Measurements from ENCODE around the gene CDH5. TPM values are rescaled to one million over a fixed set of nuclear protein-coding genes. Genes with fewer than 3 reads are reported as not detected.

Gene CDH5
- total and polyA plus RNA-seq, 2 of the 4 experiments (the other 2 are of a cell fraction), result not detected

- H3K27me3 ChIP-seq (ENCODE audit: control insufficient read depth, insufficient read depth, low read length), result peaks cover 21% of the 10 kb centered on the region
- no peak overlapping the region for H2BK20ac ChIP-seq (ENCODE audit: low read depth, low read length)
- H3K9me1 ChIP-seq (ENCODE audit: insufficient read depth, low read length), result peaks cover 4% of the 10 kb centered on the region; the same call in 1 of the 2 replicates
- BruUV-seq (replicated peaks), result no TSS peak
- no peak overlapping the region for H3K14ac ChIP-seq (replicated peaks; ENCODE audit: low read depth, low read length)
- intact Hi-C loops (cut with micrococcal nuclease) (no loop called here), in situ Hi-C loops (cut with MboI; ENCODE audit: low sequenced_read_pairs) (no loop called here), dilution Hi-C loops (cut with HindIII; ENCODE audit: low sequenced_read_pairs, unreplicated experiment) (no loop called here)
- H2BK15ac ChIP-seq (ENCODE audit: low read depth, low read length), result no peak overlapping the region
- no peaks in the 10 kb centered on the region for H4K20me1 ChIP-seq (ENCODE audit: insufficient read depth, low read length)
- H4K91ac ChIP-seq (ENCODE audit: insufficient read depth, low read depth, low read length), result no peak overlapping the region
- H2BK5ac ChIP-seq (ENCODE audit: low read depth, low read length, poor library complexity, severe bottlenecking), result no peak overlapping the region
- H3K27ac ChIP-seq (ENCODE audit: insufficient read depth, low read length), result no peak overlapping the region
- H3K9me3 ChIP-seq (ENCODE audit: control insufficient read depth, insufficient read depth, low read length), result no peaks in the 10 kb centered on the region
- no peak overlapping the region for H3K18ac ChIP-seq (ENCODE audit: low read depth, low read length)
- H3K79me1 ChIP-seq (ENCODE audit: low read depth in 1 of 2, low read length in 2 of 2), result no peaks in the 10 kb centered on the region
- no peak overlapping the region for H3K9ac ChIP-seq (ENCODE audit: low read depth, low read length)
- no peak for ATAC-seq (ENCODE audit: low read depth)
- H2AK5ac ChIP-seq (ENCODE audit: low read depth, low read length), result no peak overlapping the region
- H3K4ac ChIP-seq (ENCODE audit: low read depth, low read length), result no peak overlapping the region
- no peak for DNase-seq
- no peak overlapping the region for H4K5ac ChIP-seq (ENCODE audit: low read depth, low read length)
- no peak overlapping the region for H3K4me2 ChIP-seq (ENCODE audit: low read depth, low read length)
- TF ChIP-seq USF2 (IDR thresholded peaks at IDR 0.05; ENCODE audit: low read depth, low read length) (no peak), MAFK (IDR thresholded peaks at IDR 0.05; ENCODE audit: low read depth, low read length) (no peak), RCOR1 (IDR thresholded peaks at IDR 0.05; ENCODE audit: insufficient replicate concordance, low read length) (no peak), POLR2A (IDR thresholded peaks at IDR 0.05; ENCODE audit: low read depth, low read length) (no peak), BHLHE40 (IDR thresholded peaks at IDR 0.05; ENCODE audit: low read depth, low read length) (no peak), NFE2L2 (IDR thresholded peaks at IDR 0.05; ENCODE audit: low read depth, low read length) (no peak), RFX5 (IDR thresholded peaks at IDR 0.05; ENCODE audit: low read depth, low read length) (no peak), ELK1 (IDR thresholded peaks at IDR 0.05; ENCODE audit: borderline replicate concordance, low read depth, low read length) (no peak), RAD21 (IDR thresholded peaks at IDR 0.05; ENCODE audit: low read length) (no peak), MXI1 (IDR thresholded peaks at IDR 0.05; ENCODE audit: borderline replicate concordance, low read depth, low read length) (no peak), SMC3 (IDR thresholded peaks at IDR 0.05; ENCODE audit: low read depth, low read length) (no peak), MAZ (IDR thresholded peaks at IDR 0.05; ENCODE audit: borderline replicate concordance, low read depth, low read length) (no peak), CHD1 (IDR thresholded peaks at IDR 0.05; ENCODE audit: low read depth, low read length) (no peak), CTCF (conservative IDR thresholded peaks at IDR 0.05; ENCODE audit: low read depth, low read length) (no peak), CEBPB (IDR thresholded peaks at IDR 0.05; ENCODE audit: low read depth, low read length) (no peak), FOS (IDR thresholded peaks at IDR 0.05; ENCODE audit: low read depth, low read length) (no peak)
- no peak overlapping the region for H2AK9ac ChIP-seq (replicated peaks; ENCODE audit: low read depth, low read length, poor library complexity)
- 80% methylated on average over 7 of the region's 14 CpGs; no CpG with 5 or more reads in 1 of the 2 experiments for WGBS, 2 experiments (ENCODE audit: extremely low coverage in 2 of 2, insufficient read length in 1 of 2)
- no peak overlapping the region for H3K4me3 ChIP-seq (ENCODE audit: insufficient read depth, low read depth, low read length)
- no peak overlapping the region for H2BK120ac ChIP-seq (ENCODE audit: low read depth, low read length)
- no peak overlapping the region for H3K23ac ChIP-seq (ENCODE audit: low read depth, low read length)
- H3K56ac ChIP-seq (ENCODE audit: extremely low read depth, insufficient read depth, low read length), result no peak overlapping the region
- H4K8ac ChIP-seq (ENCODE audit: low read depth in 2 of 2, low read length in 2 of 2), result no peak overlapping the region
- POLR2A ChIA-PET (ENCODE audit: unreplicated experiment), result no interaction called here
- H3K4me1 ChIP-seq (ENCODE audit: control insufficient read depth, insufficient read depth, low read length), result no peaks in the 10 kb centered on the region
- no peaks in the 10 kb centered on the region for H3K36me3 ChIP-seq (ENCODE audit: control insufficient read depth, insufficient read depth, low read length)
- CTCF ChIA-PET, result no interaction called here
- H2AFZ ChIP-seq (replicated peaks; ENCODE audit: low read length, poor library complexity), result no peak overlapping the region
Measured at GRCh38 chr16:66390346-66391108, 24.0 kb downstream of the CDH5 start.

Data from IMR-90 (cell line).